COR-L47 (cell line): ENCODE measurements around the gene NFKBIZ.

Experiments used
- DNase-seq: peaks from one replicate; lab custom pipeline; 2025; lab: John Stamatoyannopoulos, UW

Gene NFKBIZ

GRCh38 chr3:101825904-101826445 is 23.3 kb upstream of the NFKBIZ start:
- DNase-seq = no peak

- peak; percentile 68 for DNase-seq
Observed at GRCh38 chr3:101827211-101828174, 21.8 kb upstream of the NFKBIZ start.

- DNase-seq = no peak
Observed at GRCh38 chr3:101828276-101828675, 21.0 kb upstream of the NFKBIZ start.

- DNase-seq = peak; percentile 5
Observed at GRCh38 chr3:101828691-101829436, 20.4 kb upstream of the NFKBIZ start.

- no peak for DNase-seq
Observed at GRCh38 chr3:101829437-101829830, 19.9 kb upstream of the NFKBIZ start.

- no peak for DNase-seq
Observed at GRCh38 chr3:101829874-101830273, 19.4 kb upstream of the NFKBIZ start.

GRCh38 chr3:101833446-101833974 is 15.8 kb upstream of the NFKBIZ start:
- DNase-seq = no peak

GRCh38 chr3:101835676-101836075 is 13.6 kb upstream of the NFKBIZ start:
- no peak for DNase-seq

- DNase-seq = no peak
Observed at GRCh38 chr3:101836160-101836559, 13.2 kb upstream of the NFKBIZ start.

GRCh38 chr3:101836652-101837598 is 12.4 kb upstream of the NFKBIZ start:
- peak; percentile 53 for DNase-seq

GRCh38 chr3:101838691-101839090 is 10.6 kb upstream of the NFKBIZ start:
- DNase-seq = no peak

GRCh38 chr3:101840066-101840465 is 9.2 kb upstream of the NFKBIZ start:
- no peak for DNase-seq

- DNase-seq = no peak
Observed at GRCh38 chr3:101842245-101842934, 6.9 kb upstream of the NFKBIZ start.

- no peak for DNase-seq
Observed at GRCh38 chr3:101842935-101843330, 6.4 kb upstream of the NFKBIZ start.

- DNase-seq = no peak
Observed at GRCh38 chr3:101845425-101845824, 3.9 kb upstream of the NFKBIZ start.

- DNase-seq = no peak
Observed at GRCh38 chr3:101846709-101847108, 2.6 kb upstream of the NFKBIZ start.

- no peak for DNase-seq
Observed at GRCh38 chr3:101847328-101847727, 2.0 kb upstream of the NFKBIZ start.

GRCh38 chr3:101848326-101848725 is 988 bp upstream of the NFKBIZ start:
- no peak for DNase-seq

GRCh38 chr3:101849714-101850245 is 466 bp downstream of the NFKBIZ start:
- DNase-seq = peak; percentile 51

GRCh38 chr3:101850246-101851051 is 1.1 kb downstream of the NFKBIZ start:
- DNase-seq = no peak
